Measurements from ENCODE around the gene GFRA3.
A peak's percentile ranks its signal among the peaks of the same experiment; 100 is the strongest.

GFRA3 gene

DNA sequence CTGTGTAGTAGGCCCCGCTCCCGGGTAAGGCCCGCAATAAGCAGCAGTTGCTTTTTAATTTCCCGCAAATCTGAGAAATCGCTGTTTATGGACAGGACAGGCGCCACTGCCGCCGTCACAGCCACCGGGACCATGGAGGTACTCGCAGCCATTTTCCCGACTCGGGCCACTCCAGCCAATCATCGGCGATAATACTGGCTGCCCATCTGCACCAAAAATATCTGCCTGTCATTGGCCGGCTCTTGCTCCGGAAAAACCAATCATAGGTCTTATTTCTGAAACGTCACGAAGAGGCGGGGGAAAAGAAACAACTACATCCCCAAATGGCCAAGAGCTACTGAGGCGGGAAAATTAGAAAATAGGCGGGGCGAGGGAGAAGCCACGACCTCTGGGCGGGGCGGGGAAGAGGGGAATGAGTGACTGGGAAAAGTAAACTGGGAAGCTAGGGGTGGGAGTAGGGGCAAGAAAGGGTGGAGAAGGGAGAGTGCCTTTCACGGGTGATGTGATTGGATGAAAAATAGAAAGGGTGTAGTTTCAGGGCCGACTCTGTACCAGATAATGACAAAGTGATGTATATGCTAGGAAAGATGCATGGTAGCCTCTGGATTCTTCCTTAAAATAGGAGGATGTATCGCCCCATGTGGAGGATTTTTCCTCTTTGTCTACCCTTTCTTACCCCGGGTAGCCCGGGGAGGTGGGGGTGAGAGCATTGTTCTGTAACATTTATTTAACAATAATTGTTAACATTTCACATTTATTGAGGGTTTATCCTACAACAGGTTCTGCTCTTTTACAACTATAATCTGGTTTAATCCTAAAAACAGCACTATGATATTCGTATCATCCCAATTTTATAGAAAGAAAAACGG lies 61.0 kb downstream of the GFRA3 start, which contains the start of gene CDC23 (continued):
- TF ChIP-seq ZNF777 (tag by site-specific recombination; IDR thresholded peaks at IDR 0.05; ENCODE audit: borderline replicate concordance) (no peak), ZBTB21 (tag by site-specific recombination; IDR thresholded peaks at IDR 0.05) (no peak), ZNF398 (tag by site-specific recombination; IDR thresholded peaks at IDR 0.05) (peak; percentile 54), ZSCAN16 (tag by site-specific recombination; IDR thresholded peaks at IDR 0.05) (no peak), GLI4 (tag by site-specific recombination; IDR thresholded peaks at IDR 0.05) (no peak), ZSCAN23 (tag by site-specific recombination; IDR thresholded peaks at IDR 0.05) (peak; percentile 41; the same call in 1 of the 2 replicates), ZNF19 (tag by site-specific recombination; IDR thresholded peaks at IDR 0.05; ENCODE audit: low read depth) (no peak), ZNF350 (tag by site-specific recombination; IDR thresholded peaks at IDR 0.05) (no peak), SP3 (tag by site-specific recombination; IDR thresholded peaks at IDR 0.05) (peak; percentile 97), ZNF404 (tag by site-specific recombination; IDR thresholded peaks at IDR 0.05) (no peak), ZNF580 (tag by site-specific recombination; IDR thresholded peaks at IDR 0.05) (peak; percentile 87), SP2 (tag by site-specific recombination; IDR thresholded peaks at IDR 0.05) (peak; percentile 99), ZNF449 (tag by site-specific recombination; IDR thresholded peaks at IDR 0.05) (no peak; the same call in 1 of the 2 replicates), ZNF248 (tag by site-specific recombination; IDR thresholded peaks at IDR 0.05) (no peak), ZNF169 (tag by site-specific recombination; IDR thresholded peaks at IDR 0.05) (no peak), ZNF121 (tag by site-specific recombination; IDR thresholded peaks at IDR 0.05) (no peak), MZF1 (tag by site-specific recombination; IDR thresholded peaks at IDR 0.05; ENCODE audit: borderline replicate concordance) (no peak; the same call in 1 of the 2 replicates), ZNF274 (IDR thresholded peaks at IDR 0.05; ENCODE audit: low read length) (no peak), ZNF274 (tag by site-specific recombination; IDR thresholded peaks at IDR 0.05; ENCODE audit: borderline replicate concordance) (no peak), KLF1 (tag by site-specific recombination; IDR thresholded peaks at IDR 0.05) (peak; percentile 81), FEZF1 (tag by site-specific recombination; IDR thresholded peaks at IDR 0.05) (0 out of 2 replicates have a peak, but pooled peaks have one; percentile 29), ZBTB11 (tag by site-specific recombination; conservative IDR thresholded peaks at IDR 0.05; ENCODE audit: low read depth) (no peak), ZNF626 (tag by site-specific recombination; IDR thresholded peaks at IDR 0.05) (no peak), EGR2 (tag by site-specific recombination; IDR thresholded peaks at IDR 0.05; ENCODE audit: low read depth) (peak; percentile 2; the same call in 1 of the 2 replicates), ZEB2 (tag by site-specific recombination; IDR thresholded peaks at IDR 0.05) (0 out of 2 replicates have a peak, but pooled peaks have one; percentile 8)
- TF ChIP-seq, protein P1, sequence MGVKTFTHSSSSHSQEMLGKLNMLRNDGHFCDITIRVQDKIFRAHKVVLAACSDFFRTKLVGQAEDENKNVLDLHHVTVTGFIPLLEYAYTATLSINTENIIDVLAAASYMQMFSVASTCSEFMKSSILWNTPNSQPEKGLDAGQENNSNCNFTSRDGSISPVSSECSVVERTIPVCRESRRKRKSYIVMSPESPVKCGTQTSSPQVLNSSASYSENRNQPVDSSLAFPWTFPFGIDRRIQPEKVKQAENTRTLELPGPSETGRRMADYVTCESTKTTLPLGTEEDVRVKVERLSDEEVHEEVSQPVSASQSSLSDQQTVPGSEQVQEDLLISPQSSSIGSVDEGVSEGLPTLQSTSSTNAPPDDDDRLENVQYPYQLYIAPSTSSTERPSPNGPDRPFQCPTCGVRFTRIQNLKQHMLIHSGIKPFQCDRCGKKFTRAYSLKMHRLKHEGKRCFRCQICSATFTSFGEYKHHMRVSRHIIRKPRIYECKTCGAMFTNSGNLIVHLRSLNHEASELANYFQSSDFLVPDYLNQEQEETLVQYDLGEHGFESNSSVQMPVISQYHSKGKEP (tag by site-specific recombination; IDR thresholded peaks at IDR 0.05) = no peak
- TF ChIP-seq, protein P2, sequence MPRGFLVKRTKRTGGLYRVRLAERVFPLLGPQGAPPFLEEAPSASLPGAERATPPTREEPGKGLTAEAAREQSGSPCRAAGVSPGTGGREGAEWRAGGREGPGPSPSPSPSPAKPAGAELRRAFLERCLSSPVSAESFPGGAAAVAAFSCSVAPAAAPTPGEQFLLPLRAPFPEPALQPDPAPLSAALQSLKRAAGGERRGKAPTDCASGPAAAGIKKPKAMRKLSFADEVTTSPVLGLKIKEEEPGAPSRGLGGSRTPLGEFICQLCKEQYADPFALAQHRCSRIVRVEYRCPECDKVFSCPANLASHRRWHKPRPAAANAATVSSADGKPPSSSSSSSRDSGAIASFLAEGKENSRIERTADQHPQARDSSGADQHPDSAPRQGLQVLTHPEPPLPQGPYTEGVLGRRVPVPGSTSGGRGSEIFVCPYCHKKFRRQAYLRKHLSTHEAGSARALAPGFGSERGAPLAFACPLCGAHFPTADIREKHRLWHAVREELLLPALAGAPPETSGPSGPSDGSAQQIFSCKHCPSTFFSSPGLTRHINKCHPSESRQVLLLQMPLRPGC (tag by site-specific recombination; IDR thresholded peaks at IDR 0.05) = 0 out of 2 replicates have a peak, but pooled peaks have one; percentile 11
- TF ChIP-seq, protein P3, sequence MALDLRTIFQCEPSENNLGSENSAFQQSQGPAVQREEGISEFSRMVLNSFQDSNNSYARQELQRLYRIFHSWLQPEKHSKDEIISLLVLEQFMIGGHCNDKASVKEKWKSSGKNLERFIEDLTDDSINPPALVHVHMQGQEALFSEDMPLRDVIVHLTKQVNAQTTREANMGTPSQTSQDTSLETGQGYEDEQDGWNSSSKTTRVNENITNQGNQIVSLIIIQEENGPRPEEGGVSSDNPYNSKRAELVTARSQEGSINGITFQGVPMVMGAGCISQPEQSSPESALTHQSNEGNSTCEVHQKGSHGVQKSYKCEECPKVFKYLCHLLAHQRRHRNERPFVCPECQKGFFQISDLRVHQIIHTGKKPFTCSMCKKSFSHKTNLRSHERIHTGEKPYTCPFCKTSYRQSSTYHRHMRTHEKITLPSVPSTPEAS (tag by site-specific recombination; IDR thresholded peaks at IDR 0.05) = no peak

Data from HEK293 (cell line).